ENCODE measurements around the gene DIAPH2.

GRCh38 chrX:96957718-96958117 lies 273.1 kb downstream of the DIAPH2 start:
- TF ChIP-seq CTCF (IDR thresholded peaks at IDR 0.05), result no peak
- TF ChIP-seq POLR2A (IDR thresholded peaks at IDR 0.05), result no peak
